Gastrocnemius medialis (tissue), 4 donors: ENCODE measurements around the gene SLC36A3.

Experiments used
- POLR2A ChIP-seq, 2 donors: fragments of 450-650 bp; IDR thresholded peaks; one replicate each; pipeline ENCODE4 v1.6.1; 2017; ENCODE audit warnings: antibody characterized with exemption in 2 of 2, mild to moderate bottlenecking in 2 of 2, moderate library complexity in 2 of 2
- TF ChIP-seq, protein P1 (sequence below), 5 experiments: fragments of 450-650 bp in 3 of 5; fragments of 200-600 bp in 2 of 5; sonication (generic) in 2 of 5; IDR thresholded peaks in 4 of 5; conservative IDR thresholded peaks in 1 of 5; 1 replicate in 4 of 5; 2 replicates in 1 of 5; pipeline ENCODE4 v1.5.1; 2016 to 2019; ENCODE audit warnings: antibody characterized with exemption in 5 of 5, mild to moderate bottlenecking in 3 of 5, moderate library complexity in 3 of 5

DNA sequence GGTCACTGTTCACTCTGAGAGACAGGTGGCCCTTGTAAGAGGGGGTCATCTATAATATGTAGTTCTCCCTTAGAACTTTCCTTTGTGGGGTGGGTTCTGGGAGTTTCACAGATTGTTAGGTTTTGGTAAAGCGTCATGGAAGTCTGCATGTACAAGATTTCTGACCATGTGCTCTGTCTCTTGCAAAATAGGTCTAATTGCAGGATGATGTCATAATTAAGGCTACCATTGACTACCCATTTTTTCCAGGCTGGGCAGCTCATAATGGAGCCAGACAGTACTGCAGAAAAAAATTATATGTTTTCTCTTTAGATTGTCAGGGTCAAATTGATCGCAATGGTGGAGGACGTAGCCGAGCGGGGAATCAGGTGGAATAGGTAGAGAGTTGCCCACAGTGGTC lies 54.3 kb downstream of the SLC36A3 start:
- TF ChIP-seq, protein P1, sequence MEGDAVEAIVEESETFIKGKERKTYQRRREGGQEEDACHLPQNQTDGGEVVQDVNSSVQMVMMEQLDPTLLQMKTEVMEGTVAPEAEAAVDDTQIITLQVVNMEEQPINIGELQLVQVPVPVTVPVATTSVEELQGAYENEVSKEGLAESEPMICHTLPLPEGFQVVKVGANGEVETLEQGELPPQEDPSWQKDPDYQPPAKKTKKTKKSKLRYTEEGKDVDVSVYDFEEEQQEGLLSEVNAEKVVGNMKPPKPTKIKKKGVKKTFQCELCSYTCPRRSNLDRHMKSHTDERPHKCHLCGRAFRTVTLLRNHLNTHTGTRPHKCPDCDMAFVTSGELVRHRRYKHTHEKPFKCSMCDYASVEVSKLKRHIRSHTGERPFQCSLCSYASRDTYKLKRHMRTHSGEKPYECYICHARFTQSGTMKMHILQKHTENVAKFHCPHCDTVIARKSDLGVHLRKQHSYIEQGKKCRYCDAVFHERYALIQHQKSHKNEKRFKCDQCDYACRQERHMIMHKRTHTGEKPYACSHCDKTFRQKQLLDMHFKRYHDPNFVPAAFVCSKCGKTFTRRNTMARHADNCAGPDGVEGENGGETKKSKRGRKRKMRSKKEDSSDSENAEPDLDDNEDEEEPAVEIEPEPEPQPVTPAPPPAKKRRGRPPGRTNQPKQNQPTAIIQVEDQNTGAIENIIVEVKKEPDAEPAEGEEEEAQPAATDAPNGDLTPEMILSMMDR (IDR thresholded peaks at IDR 0.05 in 4 of 5, conservative IDR thresholded peaks at IDR 0.05 in 1 of 5): no peak
- TF ChIP-seq POLR2A (IDR thresholded peaks at IDR 0.05): no peak
